HCT116 (cell line): ENCODE measurements around the gene THADA. TPM values are rescaled to one million over a fixed set of nuclear protein-coding genes. Genes with fewer than 3 reads are reported as not detected.

Source experiments
- ATAC-seq: fragments of 200-7000 bp; cut with Tn5 transposase; 2 replicates; pipeline ENCODE4 v1.9.1; 2020; ENCODE audit warnings: mild to moderate bottlenecking, moderate library complexity
- BruUV-seq: library from RNA; stranded (reverse); fragments of 400-500 nt; replicated peaks from 2 replicates; lab custom pipeline; 2021; lab: Mats Ljungman, UMichigan
- CTCF ChIA-PET: fragments of 300-600 bp; sonication (Branson Sonifier 250); formaldehyde crosslinking; loops from one replicate; lab custom pipeline; 2021; ENCODE audit warnings: antibody characterized with exemption; lab: Charles Lee
- POLR2A ChIA-PET: fragments of 300-600, 350-600 bp; sonication (Branson Sonifier 250); formaldehyde crosslinking; loops from one replicate; lab custom pipeline; 2021; ENCODE audit warnings: antibody characterized with exemption; lab: Charles Lee
- RAD21 ChIA-PET, 2 experiments: fragments of 300-600 bp; sonication (Branson Sonifier 250); formaldehyde crosslinking; loops; one replicate each; lab custom pipeline; 2023; ENCODE audit warnings: low total read pairs in 2 of 2; ENCODE audit not compliant: uncharacterized antibody in 2 of 2, unreplicated experiment in 2 of 2, low non-redundant PET in 1 of 2; lab: Charles Lee
- DNase-seq: peaks from one replicate; pipeline ENCODE4 v3.0.0-alpha.2; 2010; ENCODE audit warnings: low read depth, low spot score
- H2AFZ ChIP-seq: fragments of 200-600 bp; shearing (Covaris generic), sonication (generic); 2 replicates; pipeline ENCODE4 v1.6.1; 2017; ENCODE audit warnings: low read depth, mixed run types, mixed read lengths, antibody characterized with exemption, low read length; ENCODE audit not compliant: poor library complexity, severe bottlenecking
- H3K27ac ChIP-seq: 2 replicates; pipeline ENCODE4 v1.5.1; 2012; ENCODE audit warnings: low read depth, low read length
- H3K27me3 ChIP-seq: fragments of 200-600 bp; sonication (generic); 2 replicates; pipeline ENCODE4 v1.6.1; 2016; ENCODE audit warnings: mixed run types, low read length, mixed read lengths; ENCODE audit not compliant: insufficient read depth
- H3K36me3 ChIP-seq, 2 experiments: fragments of 200-500 bp in 1 of 2; fragments of 200-600 bp in 1 of 2; sonication (Bioruptor generic) in 1 of 2; sonication (generic) in 1 of 2; 2 replicates each; pipeline versions ENCODE4 v1.5.1 to v1.6.1; 2014 to 2016; ENCODE audit warnings: low read length in 2 of 2, inconsistent platforms in 1 of 2, mixed read lengths in 1 of 2, mixed run types in 1 of 2; ENCODE audit not compliant: insufficient read depth in 2 of 2, control insufficient read depth in 1 of 2
- H3K4me1 ChIP-seq, 2 experiments: fragments of 200-600 bp in 1 of 2; sonication (generic) in 1 of 2; 2 replicates each; pipeline versions ENCODE4 v1.5.1 to v1.6.1; 2012 to 2017; ENCODE audit warnings: low read length in 2 of 2, inconsistent platforms in 1 of 2, mild to moderate bottlenecking in 1 of 2, mixed read lengths in 1 of 2, mixed run types in 1 of 2, moderate library complexity in 1 of 2; ENCODE audit not compliant: insufficient read depth in 2 of 2, control insufficient read depth in 1 of 2
- H3K4me2 ChIP-seq: fragments of 200-600 bp; sonication (generic); 2 replicates; pipeline ENCODE4 v1.6.1; 2017; ENCODE audit warnings: mixed run types, low read length, mixed read lengths
- H3K4me3 ChIP-seq, 2 experiments: fragments of 200-600 bp in 1 of 2; sonication (generic) in 1 of 2; replicated peaks in 1 of 2; 2 replicates each; pipeline ENCODE4 v1.5.1; 2011 to 2016; ENCODE audit warnings: low read length in 2 of 2, control low read depth in 1 of 2, low read depth in 1 of 2, mild to moderate bottlenecking in 1 of 2, mixed read lengths in 1 of 2, mixed run types in 1 of 2
- H3K79me2 ChIP-seq: fragments of 200-600 bp; sonication (generic); 2 replicates; pipeline ENCODE4 v1.6.1; 2017; ENCODE audit warnings: mild to moderate bottlenecking, mixed run types, low read length, moderate library complexity, mixed read lengths; ENCODE audit not compliant: insufficient read depth
- H3K9ac ChIP-seq: fragments of 200-600 bp; sonication (generic); 2 replicates; pipeline ENCODE4 v1.6.1; 2016; ENCODE audit warnings: low read length, mixed read lengths
- H3K9me2 ChIP-seq: fragments of 200-600 bp; sonication (generic), shearing (Covaris generic); 2 replicates; pipeline ENCODE4 v1.6.1; 2017; ENCODE audit warnings: mixed run types, mild to moderate bottlenecking, moderate library complexity; ENCODE audit not compliant: insufficient read depth
- H3K9me3 ChIP-seq, 2 experiments: fragments of 200-500 bp in 1 of 2; fragments of 200-600 bp in 1 of 2; sonication (Bioruptor generic) in 1 of 2; sonication (generic) in 1 of 2; 2 replicates each; pipeline ENCODE4 v1.6.1; 2014 to 2017; ENCODE audit warnings: low read length in 2 of 2, mixed read lengths in 2 of 2, inconsistent platforms in 1 of 2, low read depth in 1 of 2, mild to moderate bottlenecking in 1 of 2, mixed run types in 1 of 2, moderate library complexity in 1 of 2; ENCODE audit not compliant: control insufficient read depth in 1 of 2, insufficient read depth in 1 of 2
- H4K20me1 ChIP-seq: fragments of 200-600 bp; sonication (generic), shearing (Covaris generic); 2 replicates; pipeline ENCODE4 v1.6.1; 2017; ENCODE audit warnings: mixed run types, mild to moderate bottlenecking, moderate library complexity; ENCODE audit not compliant: insufficient read depth
- CBX3 ChIP-seq: IDR thresholded peaks from 2 replicates; pipeline ENCODE4 v1.6.1; 2012; ENCODE audit warnings: low read depth
- CEBPB ChIP-seq: IDR thresholded peaks from 2 replicates; pipeline ENCODE4 v1.6.1; 2012; ENCODE audit warnings: low read depth
- EZH2 ChIP-seq: fragments of 200-600 bp; sonication (generic); IDR thresholded peaks from 2 replicates; pipeline ENCODE4 v1.6.1; 2017; ENCODE audit warnings: antibody characterized with exemption, mixed run types
- EZH2phosphoT487 ChIP-seq: fragments of 200-600 bp; IDR thresholded peaks from 2 replicates; pipeline ENCODE4 v1.6.1; 2018; ENCODE audit warnings: antibody characterized with exemption, borderline replicate concordance
- POLR2A ChIP-seq: IDR thresholded peaks from 2 replicates; pipeline ENCODE4 v1.7.0; 2011; ENCODE audit warnings: borderline replicate concordance; ENCODE audit not compliant: insufficient read depth, insufficient read length; ENCODE audit errors: extremely low read depth
- RAD21 ChIP-seq: IDR thresholded peaks from 2 replicates; pipeline ENCODE4 v1.6.1; 2012; ENCODE audit warnings: low read depth, mild to moderate bottlenecking
- SP1 ChIP-seq: IDR thresholded peaks from 2 replicates; pipeline ENCODE4 v1.6.1; 2012; ENCODE audit warnings: low read depth
- YY1 ChIP-seq: IDR thresholded peaks from 2 replicates; pipeline ENCODE4 v1.6.1; 2011; ENCODE audit warnings: low read length, low read depth, moderate library complexity, mild to moderate bottlenecking; ENCODE audit not compliant: insufficient replicate concordance; ENCODE audit errors: extremely low read depth
- ZFX ChIP-seq: fragments of 450-650 bp; IDR thresholded peaks from 2 replicates; pipeline ENCODE4 v1.6.1; 2017
- ZNF274 ChIP-seq: fragments of 200-500 bp; sonication (Bioruptor generic); IDR thresholded peaks from 2 replicates; pipeline ENCODE4 v1.6.1; 2014; ENCODE audit warnings: mild to moderate bottlenecking, low read depth, low read length, inconsistent platforms
- intact Hi-C: fragments of 100-400 bp; cut with micrococcal nuclease; formaldehyde crosslinking; loops from 2 replicates; pipeline ENCODE4 v1.10.0; 2022
- total RNA-seq: library from RNA; stranded (reverse); gene quantifications from one replicate; pipeline ENCODE4 v1.2.1, GENCODE V29; 2021; ENCODE audit not compliant: unreplicated experiment
- TF ChIP-seq, protein P1 (sequence below): IDR thresholded peaks from 2 replicates; pipeline ENCODE4 v1.6.1; 2011; ENCODE audit warnings: mild to moderate bottlenecking, low read length, moderate library complexity; ENCODE audit not compliant: insufficient replicate concordance; ENCODE audit errors: extremely low read depth
- TF ChIP-seq, protein P2 (sequence below): IDR thresholded peaks from 2 replicates; pipeline ENCODE4 v1.6.1; 2012; ENCODE audit warnings: low read depth

The THADA gene
- total RNA-seq, 1 experiment from 2014 or later: 30.7 TPM

DNA sequence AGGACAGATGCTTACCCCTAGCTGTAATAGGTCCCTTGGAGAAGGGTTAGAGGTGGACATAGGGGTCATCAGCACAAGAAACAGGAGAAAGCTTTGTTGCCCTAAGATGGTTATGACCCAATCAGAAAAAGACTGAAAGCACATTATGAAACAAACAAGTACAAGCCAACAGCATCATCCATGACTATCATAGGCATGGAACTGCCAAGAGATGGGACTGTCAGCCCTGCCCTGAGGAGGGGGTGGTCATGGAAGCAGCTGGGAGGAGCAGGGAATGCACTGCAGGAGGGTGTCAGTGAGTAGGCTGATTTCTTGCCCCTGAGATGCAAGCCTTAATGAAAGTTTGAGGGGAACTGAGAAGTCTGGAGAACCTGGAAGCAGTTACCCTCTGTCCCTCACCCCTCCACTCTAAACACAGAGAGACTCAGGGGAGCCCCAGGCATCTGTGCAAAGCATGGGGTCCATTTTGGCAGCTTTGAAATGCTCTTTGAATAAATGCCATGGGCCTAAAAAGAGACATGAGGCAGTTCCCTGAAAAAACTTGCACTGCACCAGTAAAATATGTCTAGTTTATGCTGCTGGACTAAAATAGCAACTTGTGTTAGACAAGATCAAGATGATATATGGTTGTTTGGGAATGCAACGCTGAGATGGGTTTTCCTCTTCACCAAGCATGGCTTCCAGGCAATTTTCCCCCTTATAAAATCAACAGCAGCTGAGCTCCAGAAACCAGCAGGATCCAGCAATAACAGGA, 246.8 kb downstream of the THADA start:
- H3K4me3 ChIP-seq: no peak overlapping the region
- no peaks in the 10 kb centered on the region for H3K9me2 ChIP-seq
- ChIA-PET RAD21 (no interaction called here), CTCF (no interaction called here)
- TF ChIP-seq, protein P1, sequence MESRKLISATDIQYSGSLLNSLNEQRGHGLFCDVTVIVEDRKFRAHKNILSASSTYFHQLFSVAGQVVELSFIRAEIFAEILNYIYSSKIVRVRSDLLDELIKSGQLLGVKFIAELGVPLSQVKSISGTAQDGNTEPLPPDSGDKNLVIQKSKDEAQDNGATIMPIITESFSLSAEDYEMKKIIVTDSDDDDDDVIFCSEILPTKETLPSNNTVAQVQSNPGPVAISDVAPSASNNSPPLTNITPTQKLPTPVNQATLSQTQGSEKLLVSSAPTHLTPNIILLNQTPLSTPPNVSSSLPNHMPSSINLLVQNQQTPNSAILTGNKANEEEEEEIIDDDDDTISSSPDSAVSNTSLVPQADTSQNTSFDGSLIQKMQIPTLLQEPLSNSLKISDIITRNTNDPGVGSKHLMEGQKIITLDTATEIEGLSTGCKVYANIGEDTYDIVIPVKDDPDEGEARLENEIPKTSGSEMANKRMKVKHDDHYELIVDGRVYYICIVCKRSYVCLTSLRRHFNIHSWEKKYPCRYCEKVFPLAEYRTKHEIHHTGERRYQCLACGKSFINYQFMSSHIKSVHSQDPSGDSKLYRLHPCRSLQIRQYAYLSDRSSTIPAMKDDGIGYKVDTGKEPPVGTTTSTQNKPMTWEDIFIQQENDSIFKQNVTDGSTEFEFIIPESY: no peak
- TF ChIP-seq ZNF274 (no peak), ZFX (no peak), POLR2A (no peak), SP1 (no peak), EZH2phosphoT487 (no peak), CBX3 (no peak), RAD21 (no peak), EZH2 (no peak), CEBPB (no peak), YY1 (no peak)
- TF ChIP-seq, protein P2, sequence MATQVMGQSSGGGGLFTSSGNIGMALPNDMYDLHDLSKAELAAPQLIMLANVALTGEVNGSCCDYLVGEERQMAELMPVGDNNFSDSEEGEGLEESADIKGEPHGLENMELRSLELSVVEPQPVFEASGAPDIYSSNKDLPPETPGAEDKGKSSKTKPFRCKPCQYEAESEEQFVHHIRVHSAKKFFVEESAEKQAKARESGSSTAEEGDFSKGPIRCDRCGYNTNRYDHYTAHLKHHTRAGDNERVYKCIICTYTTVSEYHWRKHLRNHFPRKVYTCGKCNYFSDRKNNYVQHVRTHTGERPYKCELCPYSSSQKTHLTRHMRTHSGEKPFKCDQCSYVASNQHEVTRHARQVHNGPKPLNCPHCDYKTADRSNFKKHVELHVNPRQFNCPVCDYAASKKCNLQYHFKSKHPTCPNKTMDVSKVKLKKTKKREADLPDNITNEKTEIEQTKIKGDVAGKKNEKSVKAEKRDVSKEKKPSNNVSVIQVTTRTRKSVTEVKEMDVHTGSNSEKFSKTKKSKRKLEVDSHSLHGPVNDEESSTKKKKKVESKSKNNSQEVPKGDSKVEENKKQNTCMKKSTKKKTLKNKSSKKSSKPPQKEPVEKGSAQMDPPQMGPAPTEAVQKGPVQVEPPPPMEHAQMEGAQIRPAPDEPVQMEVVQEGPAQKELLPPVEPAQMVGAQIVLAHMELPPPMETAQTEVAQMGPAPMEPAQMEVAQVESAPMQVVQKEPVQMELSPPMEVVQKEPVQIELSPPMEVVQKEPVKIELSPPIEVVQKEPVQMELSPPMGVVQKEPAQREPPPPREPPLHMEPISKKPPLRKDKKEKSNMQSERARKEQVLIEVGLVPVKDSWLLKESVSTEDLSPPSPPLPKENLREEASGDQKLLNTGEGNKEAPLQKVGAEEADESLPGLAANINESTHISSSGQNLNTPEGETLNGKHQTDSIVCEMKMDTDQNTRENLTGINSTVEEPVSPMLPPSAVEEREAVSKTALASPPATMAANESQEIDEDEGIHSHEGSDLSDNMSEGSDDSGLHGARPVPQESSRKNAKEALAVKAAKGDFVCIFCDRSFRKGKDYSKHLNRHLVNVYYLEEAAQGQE: no peak
- TF ChIP-seq, all 23 proteins: peak for 0
- Histone ChIP-seq H3K27ac (no peak overlapping the region), H3K9ac (no peak overlapping the region), H2AFZ (no peak overlapping the region), H4K20me1 (no peaks in the 10 kb centered on the region), H3K36me3 (no peaks in the 10 kb centered on the region), H3K79me2 (no peaks in the 10 kb centered on the region), H3K4me2 (no peak overlapping the region), H3K4me1 (peaks cover 0 to 7% of the 10 kb centered on the region in 2 experiments; a peak in 1 of 4 replicates), H3K27me3 (no peaks in the 10 kb centered on the region), H3K9me3 (no peaks in the 10 kb centered on the region)
- POLR2A ChIA-PET: no interaction called here
- BruUV-seq: no TSS peak
- DNase-seq (no peak), ATAC-seq (no peak)
- intact Hi-C loops: no loop called here
